HG02798 (cell line): ENCODE measurements around the gene OVCA2.
"Not testable (repeated sequence)": the region's sequence is repeated elsewhere in the genome, so short reads cannot be mapped to it uniquely, and the experiment has no call there.

ENCODE experiments used
- ATAC-seq: cut with Tn5 transposase; IDR thresholded peaks from one replicate; pipeline ENCODE4 v1.9.1; 2021; ENCODE audit warnings: mild to moderate bottlenecking; ENCODE audit not compliant: unreplicated experiment, poor library complexity

Gene OVCA2

DNA sequence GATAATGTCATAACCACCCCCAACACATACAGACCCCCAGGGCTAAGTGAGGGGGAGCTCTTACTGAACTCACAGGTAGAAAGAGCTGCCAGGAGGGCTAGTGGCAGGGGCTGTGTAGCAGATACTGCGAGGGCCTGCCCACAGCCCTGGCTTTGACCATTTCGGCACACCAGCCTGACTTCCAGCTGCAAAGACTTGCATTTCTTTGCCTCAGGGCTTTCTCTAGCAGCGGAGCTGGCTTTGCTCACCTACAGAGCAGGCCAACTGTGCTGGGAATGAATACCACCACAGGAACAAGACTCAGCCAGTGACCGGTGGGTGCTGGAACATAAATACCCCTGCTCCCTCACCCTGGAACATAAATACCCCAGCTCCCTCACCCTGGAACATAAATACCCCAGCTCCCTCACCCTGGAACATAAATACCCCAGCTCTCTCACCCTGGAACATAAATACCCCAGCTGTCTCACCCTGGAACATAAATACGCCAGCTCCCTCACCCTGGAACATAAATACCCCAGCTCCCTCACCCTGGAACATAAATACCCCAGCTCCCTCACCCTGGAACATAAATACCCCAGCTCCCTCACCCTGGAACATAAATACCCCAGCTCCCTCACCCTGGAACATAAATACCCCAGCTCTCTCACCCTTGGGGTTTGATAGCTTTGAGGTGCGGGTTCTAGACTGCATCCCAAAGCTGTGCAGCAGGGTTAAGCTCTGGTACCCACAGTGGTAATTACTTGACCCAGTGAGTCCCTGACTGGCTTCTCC is 28.4 kb upstream of the OVCA2 start:
- ATAC-seq, result not testable (repeated sequence)

DNA sequence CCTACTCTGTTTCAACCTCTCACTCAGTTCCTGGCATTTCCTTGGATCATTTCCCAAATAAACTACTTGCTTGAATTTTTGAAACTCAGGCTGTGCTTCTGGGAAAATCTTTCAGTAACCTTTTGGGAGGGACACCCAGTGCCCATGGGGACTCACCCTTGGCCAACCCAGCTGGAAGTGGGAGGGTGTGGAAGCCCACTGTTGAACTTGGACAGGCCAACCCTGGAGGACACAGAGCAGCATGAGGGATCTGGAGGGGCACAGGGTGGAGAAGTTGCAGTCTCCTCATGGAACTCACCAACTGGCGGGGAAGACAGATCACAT is 27.9 kb upstream of the OVCA2 start:
- no peak for ATAC-seq

- no peak for ATAC-seq
Measured at GRCh38 chr17:2015314-2015713, 26.5 kb upstream of the OVCA2 start.

DNA sequence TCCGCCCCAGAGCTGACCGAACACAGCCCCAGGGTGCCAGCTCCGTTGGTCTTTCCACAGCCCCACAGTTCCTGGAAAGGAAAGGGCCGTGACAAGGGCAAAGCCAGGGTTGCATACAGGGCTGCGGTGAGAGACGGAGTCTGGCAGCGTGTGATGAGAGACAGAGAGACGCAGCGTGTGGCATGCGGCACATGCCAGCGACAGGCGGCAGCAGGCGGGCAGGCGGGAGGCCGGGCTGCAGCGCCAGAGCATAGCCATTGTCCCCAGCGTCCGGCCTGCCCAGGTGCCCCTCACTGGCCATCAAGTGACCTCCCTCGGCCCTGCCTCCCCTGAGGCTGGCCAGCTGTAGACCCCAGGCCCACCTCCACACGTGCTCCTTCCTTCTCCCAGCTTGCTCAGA is 25.3 kb upstream of the OVCA2 start:
- ATAC-seq, result no peak

- no peak for ATAC-seq
Measured at GRCh38 chr17:2017274-2017941, 24.4 kb upstream of the OVCA2 start.

- no peak for ATAC-seq
Measured at GRCh38 chr17:2018716-2019510, 22.9 kb upstream of the OVCA2 start.

DNA sequence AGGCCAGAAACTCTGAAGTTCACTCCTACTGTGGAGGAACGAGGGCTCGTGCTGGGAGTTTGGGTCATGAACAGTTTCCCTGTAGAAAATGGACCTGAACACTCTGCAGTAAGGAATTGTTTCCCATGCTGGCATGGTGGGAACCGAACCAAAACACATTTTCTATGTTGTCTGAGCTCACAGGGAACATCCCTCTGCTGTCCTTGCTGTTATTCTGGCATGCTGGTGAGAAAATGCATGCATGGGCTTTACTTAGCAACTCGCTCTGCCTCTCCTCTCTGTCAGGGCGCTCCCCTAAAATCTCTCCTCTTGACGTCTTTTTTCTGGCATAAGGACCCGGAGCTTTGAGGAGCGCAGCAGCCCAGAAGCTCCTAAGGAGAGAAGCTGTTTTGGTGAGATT is 22.1 kb upstream of the OVCA2 start:
- no peak for ATAC-seq

- ATAC-seq, result no peak
Measured at GRCh38 chr17:2020721-2021120, 21.1 kb upstream of the OVCA2 start.

- ATAC-seq, result no peak
Measured at GRCh38 chr17:2022647-2023240, 19.1 kb upstream of the OVCA2 start.

- no peak for ATAC-seq
Measured at GRCh38 chr17:2023256-2023655, 18.6 kb upstream of the OVCA2 start.

GRCh38 chr17:2023692-2024571 is 17.9 kb upstream of the OVCA2 start:
- no peak for ATAC-seq

DNA sequence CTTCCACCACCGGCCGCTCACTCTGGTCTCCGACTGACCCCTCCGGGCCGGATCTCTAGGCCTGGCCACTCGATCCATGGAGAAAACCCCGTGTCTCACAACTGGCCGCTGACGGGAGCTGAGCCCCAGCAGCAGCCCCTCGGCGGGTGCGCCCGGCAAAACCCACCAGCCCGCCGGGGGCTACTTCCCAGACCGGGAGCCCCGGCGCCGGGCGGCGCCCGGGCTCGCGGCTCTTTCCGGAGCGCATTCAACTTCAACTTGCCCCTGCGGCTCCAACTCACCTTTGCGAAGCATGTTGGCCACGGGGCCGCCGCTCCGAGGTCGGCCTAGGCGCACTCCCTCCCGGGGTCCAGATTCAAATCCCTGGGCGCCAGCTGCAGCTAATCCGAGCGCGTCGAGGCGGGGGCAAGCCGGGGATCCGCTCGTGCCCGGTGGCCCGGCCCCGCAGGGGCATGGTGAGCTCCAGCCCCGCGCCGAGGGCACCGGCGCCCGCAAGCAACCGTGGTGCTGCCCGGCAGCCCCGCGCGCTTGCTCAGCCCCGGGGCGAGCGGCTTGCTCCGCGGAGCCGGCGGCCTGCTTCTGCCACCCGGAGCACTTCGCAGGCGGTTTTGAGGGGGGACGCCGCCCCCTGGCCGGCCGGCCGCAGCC is 17.1 kb upstream of the OVCA2 start:
- no peak for ATAC-seq

DNA sequence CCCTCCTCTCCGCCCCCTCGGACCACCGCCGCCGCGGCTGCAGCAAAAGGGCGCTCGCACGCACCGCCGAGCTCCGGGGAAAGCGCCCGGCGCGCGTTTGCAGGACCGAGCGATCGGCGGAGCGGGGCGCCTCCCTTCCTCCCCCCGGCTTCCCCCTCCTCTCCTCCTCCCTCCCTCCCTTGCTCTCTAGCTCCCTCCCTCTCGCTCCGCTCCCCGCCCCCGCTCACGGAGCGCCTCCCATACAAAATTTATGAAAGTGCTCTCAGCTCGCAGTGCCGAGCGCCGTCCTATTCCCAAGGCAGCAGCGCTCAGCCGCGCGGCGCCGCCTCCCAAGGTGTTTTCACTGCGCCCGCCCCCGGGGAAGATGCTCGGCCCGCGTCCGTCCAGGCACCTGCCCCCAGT is 16.6 kb upstream of the OVCA2 start, which contains the start of gene RTN4RL1:
TSS of gene RTN4RL1 (minus strand) at position 115 of the 402 bp plus-strand sequence. CDS start 469 bp downstream, outside the sequence.
- ATAC-seq, result no peak

- ATAC-seq, result no peak
Measured at GRCh38 chr17:2025622-2026309, 16.1 kb upstream of the OVCA2 start.

DNA sequence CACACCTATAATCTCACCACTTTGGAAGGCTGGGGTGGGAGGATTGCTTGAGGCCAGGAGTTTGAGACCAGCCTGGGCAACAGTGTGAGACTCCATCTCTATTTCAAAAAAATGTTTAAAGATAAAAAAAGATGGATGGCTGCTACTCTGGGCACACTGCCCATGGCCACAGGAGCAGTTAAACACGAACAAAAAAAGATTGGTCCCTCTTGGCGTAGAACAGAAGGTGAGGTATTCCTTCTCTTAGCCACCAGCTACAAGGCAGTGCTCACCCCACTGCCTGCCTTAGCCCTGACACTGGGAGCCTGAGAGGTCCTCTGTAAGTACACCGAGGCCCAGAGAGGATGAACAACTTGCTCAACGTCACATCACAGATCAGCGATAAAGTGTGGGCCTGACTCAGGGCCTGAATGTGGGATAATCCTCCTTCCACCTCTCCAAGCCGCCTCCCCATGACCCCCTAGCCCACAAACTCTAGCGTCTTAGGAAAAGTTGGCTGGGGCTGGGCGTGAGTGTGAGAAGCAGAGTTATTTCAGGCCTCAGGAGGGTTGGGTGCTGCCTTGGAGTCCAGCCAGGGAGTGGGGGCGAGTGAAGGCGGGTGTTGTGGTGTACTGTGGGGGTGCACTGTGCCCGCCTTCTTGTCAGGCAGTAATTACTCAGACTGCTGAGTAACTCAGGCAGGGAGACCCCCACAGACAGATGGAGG is 14.1 kb upstream of the OVCA2 start:
- no peak for ATAC-seq

- no peak for ATAC-seq
Measured at GRCh38 chr17:2028234-2028614, 13.6 kb upstream of the OVCA2 start.

DNA sequence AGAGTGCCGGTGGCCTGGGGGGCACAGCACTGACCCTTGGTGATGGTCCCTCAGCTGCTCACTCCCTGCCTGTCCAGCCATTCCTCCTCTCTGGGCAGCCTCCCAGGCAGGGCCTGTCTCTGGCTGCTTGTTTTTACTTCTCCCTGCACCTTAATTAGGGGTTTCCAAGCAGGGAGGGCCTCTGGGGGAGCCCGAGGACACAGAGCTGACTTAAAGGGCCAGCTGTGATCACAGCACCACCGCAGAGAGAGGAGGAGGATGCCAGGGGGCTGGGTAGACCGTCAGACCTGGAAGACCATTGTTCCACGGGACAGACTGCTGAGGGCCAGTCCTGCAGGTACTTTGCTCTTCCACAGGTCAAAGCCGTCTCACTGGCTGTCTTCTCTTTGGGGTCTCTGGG is 13.1 kb upstream of the OVCA2 start:
- no peak for ATAC-seq
